HS-5 (cell line): Measurements from ENCODE around the gene SLC16A4.

Experiments used
- DNase-seq: peaks from one replicate; pipeline ENCODE4 v3.0.0-alpha.2; 2012; ENCODE audit warnings: low read depth

The SLC16A4 gene

DNA sequence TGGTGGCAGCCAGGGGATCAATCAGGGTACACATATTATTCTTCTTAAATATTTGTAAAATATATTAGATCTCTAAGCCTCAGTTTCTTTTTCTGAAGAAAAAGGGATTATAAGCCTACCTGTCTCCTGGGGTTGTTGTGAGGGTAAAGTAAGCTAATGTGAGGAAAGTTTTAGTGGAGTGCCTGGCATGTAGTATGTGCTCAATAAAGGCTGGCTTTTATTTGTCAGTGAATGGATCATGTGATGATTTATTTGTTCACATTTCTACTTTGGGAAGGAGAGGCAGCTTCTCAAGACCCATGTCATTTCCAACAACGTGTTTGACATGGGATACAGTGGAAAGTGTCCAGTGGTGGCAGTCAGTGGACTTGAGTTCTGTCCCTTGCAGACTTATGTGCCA lies 64.0 kb downstream of the SLC16A4 start:
- DNase-seq, result no peak

GRCh38 chr1:110324667-110325066 lies 66.2 kb downstream of the SLC16A4 start:
- DNase-seq, result no peak

- no peak for DNase-seq
These were observed 69.0 kb downstream of the SLC16A4 start for GRCh38 chr1:110321846-110322245.

DNA sequence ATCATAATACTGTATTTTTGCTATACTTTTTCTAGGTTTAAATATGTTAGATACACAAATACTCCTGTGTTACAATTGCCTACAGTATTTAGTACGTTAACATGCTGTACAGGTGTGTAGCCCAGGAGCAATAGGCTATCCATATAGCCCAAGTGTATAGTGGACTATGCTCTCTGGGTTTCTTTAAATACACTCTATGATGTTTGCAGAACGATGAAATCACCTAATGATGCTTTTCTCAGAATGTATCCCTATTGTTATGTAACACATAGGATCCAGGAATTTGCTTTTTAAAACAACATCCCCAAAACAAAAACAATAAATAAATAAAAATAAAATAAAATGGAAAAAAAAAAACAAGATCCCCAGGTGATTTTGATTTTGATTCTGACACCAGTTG lies 69.8 kb downstream of the SLC16A4 start:
- no peak for DNase-seq

DNA sequence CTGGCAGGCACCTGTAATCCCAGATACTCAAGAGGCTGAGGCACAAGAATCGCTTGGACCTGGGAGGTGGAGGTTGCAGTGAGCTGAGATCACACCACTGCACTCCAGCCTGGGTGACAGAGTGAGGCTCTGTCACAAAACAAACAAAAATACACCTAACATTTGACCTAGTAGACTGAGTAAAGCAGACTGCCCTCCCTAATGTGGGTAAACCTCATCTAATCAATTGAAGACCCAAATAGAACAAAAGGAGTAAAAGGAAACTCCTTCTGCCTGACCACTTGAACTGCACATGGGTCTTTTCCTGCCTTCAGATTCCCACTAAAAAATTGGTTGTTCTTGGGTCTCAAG lies 70.7 kb downstream of the SLC16A4 start:
- no peak for DNase-seq

- DNase-seq, result no peak
These were observed 71.3 kb downstream of the SLC16A4 start for GRCh38 chr1:110319332-110320167.

- DNase-seq, result no peak
These were observed 72.8 kb downstream of the SLC16A4 start for GRCh38 chr1:110318046-110318445.

DNA sequence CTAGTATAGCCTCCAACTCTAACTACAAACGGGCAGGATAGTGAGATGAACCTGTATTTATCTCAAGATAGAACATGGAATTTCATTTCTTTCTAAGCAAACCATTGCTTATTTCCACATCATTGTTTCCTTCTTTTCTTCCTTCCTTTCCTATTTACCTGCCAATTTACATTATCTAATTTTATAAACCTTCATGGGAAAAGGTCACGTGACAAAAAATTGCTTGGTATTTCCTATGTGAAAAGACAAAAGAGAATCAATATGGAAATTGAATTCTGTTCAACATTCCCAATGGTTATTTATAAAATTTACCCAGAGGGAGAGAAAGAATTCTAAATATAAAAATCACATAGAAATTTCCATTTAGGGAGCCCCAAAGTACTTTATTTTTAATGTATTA lies 74.1 kb downstream of the SLC16A4 start:
- DNase-seq, result no peak
